ENCODE data around the gene PTPRG.
A peak's percentile ranks its signal among the peaks of the same experiment; 100 is the strongest.
"Not testable (repeated sequence)": the region's sequence is repeated elsewhere in the genome, so short reads cannot be mapped to it uniquely, and the experiment has no call there.

PTPRG gene

DNA sequence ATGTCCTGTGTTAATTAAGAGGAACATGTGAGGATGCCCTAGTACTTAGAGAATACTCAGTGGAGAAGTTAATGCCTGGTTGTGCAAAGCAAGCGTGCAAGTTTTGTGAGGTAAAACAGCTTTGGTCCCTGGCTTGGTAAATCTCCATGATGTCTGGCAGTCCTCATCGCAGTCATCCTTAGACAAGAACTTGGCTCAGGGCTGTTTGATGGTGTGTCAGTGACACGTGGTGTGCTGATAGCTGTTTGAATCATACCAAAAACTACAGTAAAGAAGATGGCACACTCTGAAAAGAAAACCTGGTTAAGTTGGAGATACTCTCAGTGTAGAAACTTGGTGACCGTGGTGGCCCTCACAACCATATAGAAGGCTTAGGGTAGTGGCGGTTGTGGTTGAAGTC lies 450.3 kb downstream of the PTPRG start:
- no peak for DNase-seq (ENCODE audit: low read depth)

DNA sequence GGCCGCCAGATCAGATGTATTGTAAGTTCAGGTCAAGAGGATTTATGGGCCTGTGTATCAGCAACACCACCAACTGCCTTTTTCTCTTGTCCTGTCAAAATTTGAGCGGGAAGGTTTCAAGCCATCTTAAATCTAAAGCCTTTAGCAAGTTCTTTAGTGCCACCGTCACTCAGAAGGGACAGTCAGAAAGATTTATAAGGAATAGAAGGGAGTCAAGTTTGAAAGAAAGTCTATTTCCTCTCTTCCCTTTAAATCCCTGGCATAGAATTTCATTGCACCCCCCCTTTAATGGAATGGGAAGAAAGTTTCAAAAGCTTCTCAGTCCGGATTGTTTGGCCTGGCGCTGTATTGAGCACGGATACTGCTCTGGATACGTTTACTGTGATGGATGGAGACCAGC lies 452.6 kb downstream of the PTPRG start:
- no peak for DNase-seq (ENCODE audit: low read depth)

DNA sequence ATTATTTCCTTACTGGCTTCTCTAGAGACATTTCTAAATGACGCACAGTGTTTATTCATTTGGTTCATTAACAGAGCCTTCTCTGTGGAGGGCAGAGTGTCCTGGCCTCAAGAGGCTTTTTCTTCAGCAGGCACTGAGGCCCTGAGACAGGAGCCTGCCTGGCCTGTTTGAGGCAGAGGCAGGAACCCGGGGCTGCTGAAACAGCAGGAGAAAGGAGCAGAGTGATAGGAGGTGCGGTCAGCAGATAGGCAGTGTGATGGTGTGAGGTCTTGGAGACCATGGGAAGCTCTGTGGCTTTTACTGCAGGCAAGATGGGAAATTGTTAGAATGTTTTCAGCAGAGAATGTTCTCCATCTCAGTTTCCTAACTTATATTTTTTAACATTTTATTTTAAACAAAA lies 453.7 kb downstream of the PTPRG start:
- no peak for DNase-seq (ENCODE audit: low read depth)

DNA sequence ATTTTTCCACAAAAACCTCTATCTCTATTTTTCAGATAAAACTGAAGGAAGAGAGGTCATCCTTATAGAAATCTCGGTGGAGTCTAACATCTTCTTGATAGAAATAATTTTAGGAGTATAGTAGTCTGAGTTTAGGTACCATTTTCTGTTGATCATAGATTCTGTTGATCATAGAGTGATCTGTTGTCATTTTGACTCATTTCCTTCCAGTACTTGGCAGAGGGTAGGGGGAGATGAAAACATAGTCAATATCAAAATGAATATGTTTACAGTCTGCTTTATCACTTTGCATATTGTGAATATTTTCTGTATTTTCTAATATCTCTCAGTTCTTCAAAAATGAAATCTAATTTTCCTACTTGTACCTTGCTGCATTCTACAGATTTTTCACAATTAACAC lies 458.5 kb downstream of the PTPRG start:
- DNase-seq (ENCODE audit: low read depth), result no peak

DNA sequence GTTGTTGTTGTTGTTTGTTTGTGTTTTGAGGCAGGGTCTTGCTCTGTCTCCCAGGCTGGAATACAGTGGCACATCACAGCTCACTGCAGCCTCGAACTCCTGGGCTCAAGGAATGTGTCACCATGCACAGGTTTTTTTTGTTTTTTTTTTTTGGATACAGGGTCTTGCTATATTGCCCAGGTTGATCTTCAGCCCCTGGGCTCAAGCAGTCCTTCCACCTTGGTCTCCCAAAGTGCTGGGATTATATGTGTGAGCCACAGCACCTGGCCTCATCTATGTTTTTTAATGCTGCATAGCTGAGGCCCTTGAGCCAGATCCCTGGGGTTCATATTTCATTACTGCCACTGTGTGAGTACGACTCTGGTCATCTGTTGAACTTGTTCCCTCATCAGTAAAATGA lies 459.3 kb downstream of the PTPRG start:
- no peak for DNase-seq (ENCODE audit: low read depth)

DNA sequence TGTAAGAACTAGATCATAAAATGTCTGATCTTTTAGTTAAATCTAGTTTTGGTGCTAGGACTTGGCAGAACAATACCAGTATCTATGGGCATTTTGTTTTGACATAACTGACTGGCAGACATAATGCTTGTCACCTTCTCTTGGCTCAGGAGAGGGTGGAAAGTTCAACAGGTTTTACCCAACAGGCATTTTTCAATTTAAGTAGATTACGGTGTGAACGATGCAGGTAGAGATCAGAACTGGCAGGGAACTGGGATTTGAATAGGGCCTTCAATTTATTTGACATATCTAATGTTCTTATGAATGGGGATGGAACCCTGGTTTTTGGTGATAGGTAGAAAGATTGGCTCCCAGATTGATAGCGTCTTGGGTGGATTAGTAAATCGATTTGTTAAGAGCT lies 460.9 kb downstream of the PTPRG start:
- DNase-seq (ENCODE audit: low read depth), result no peak

DNA sequence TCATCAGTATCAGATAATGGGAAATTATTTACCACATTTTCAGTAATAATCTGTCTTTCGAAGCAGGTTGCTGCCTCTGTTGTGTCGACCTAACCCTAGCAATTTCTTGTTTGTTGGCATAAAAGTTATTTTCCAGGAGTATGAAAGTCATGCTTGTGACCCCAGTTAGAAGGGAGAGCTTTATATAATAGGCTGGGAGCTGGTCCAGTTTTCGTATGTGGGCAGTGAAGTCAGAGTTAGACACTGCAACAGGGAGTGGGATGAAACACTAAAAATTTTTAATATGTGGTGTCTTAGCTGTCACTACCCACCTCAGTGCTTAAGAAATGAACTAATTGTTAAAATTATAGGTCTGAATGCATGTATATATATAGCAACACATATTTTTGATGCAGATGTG lies 463.5 kb downstream of the PTPRG start:
- DNase-seq (ENCODE audit: low read depth), result no peak

DNA sequence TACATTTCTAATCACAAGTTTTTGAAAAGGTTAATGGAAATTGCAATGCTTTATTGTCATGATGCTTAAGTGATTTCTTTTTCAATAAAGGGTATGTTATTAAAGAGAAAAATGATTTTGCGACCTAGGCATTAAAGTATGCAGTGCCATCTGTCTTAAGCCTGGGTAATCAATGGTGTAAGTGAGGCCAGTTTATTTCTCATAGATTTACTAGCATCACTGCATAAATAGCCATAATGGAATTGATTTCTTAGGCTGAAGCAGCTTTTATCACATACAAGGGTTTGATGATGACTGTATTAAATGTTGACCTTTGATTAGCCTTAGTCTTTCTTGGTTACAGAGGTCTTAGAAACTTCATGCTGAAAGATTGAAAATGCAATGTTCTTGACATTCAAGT lies 464.5 kb downstream of the PTPRG start:
- DNase-seq (ENCODE audit: low read depth), result no peak

DNA sequence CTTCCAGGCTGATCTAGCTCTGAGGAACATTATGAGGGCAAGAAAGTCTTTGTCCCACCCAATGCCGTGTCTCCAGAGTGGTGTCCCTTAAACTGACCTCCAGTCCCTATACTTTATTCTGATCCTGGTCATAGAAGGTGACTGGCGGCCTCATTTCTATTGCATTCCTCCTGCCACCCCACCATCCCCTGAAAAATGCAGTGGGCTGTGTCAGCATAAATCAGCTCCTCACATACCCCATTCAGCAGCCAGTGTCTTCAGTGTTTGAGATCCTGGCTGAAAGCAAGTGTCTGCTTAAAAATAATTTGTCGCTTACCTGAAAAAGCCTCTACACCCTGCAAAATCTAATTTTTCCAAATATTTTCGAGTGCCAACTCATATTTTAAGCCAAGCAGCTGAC lies 465.9 kb downstream of the PTPRG start:
- DNase-seq (ENCODE audit: low read depth), result no peak

DNA sequence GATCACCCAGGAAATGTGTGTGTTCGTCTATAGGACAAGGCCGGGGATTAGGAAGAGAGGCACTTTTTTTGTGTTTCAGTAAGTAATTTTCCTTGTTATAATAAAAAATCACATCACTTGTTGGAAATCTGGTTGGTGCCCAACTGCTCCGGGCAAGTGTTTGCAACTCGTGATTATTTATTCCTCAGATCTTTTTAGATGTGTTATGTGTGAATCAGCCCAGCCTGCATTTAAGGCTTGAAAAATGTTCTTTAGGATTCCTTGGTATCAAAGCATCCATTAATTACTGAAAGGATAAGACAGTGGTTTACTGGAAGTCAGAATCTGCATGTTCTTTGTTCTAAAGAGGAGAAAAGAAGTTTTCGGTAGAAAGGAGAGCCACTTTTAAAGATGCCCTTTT lies 466.4 kb downstream of the PTPRG start:
- no peak for DNase-seq (ENCODE audit: low read depth)

DNA sequence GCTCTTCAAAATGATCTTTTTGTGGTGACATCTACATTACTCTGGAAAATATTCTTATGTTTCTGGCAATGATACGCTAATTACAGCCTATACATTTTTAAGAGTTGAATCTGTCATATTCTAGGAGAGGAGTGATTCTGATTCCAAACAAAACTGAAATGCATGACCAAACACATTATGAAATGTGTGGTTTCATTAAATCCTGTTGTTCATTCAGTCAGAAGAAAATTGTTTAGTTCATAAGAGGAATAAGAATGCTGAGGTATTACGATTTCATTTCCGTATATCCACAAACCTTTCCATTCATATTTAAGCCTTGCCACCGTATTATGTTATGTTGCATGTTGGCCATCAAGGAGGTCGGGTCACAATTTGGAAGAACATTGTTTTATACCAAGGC lies 466.9 kb downstream of the PTPRG start:
- DNase-seq (ENCODE audit: low read depth), result no peak

DNA sequence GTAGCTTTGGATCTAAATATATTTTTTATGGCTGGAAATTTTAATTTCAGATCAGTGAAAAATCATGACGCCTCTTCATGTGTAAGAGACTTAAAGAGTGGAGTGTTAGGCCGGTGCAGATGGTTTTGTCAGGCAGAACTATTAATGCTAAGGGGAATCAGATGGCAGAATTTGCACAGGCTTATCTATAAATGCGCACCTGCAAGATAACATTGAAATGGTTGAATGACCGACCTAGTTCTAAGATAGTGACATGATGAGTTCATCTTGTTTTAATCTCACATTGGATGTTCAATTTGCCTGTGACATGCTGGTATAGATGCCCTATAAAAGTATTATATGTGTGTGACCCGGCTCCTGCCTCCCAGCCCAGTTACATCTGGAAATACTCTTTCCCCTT lies 471.4 kb downstream of the PTPRG start:
- DNase-seq (ENCODE audit: low read depth), result no peak

DNA sequence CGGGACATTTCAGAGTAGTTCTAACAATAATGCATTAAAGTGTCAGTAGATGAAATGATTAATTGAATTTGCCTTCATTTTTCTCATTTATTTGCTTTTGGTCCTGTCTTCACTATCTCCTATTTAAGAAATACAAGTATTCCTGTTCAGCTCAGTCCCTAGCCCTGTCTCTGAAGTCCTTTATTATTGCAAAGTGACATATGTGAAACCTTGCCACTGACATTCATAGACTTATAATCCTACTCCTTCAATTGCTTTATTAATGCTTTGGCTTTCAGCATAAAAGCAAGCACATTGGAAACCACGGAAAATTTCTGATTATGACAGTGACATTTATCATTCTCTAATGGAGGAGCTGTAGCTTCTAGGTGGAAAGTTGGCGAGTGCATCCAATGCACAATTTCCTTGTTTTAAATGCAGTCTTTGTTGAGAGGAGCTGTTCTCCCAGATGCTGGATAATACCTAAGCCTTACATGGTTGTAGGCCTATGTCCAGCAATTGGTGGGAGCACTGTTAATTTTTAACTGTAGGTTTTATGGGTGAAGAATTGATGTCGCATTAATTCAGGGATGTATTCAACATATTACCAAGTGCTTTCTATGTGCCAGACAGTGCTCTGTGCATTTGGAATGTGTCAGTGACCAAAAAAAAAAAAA lies 474.2 kb downstream of the PTPRG start:
- no peak for DNase-seq (ENCODE audit: low read depth)

DNA sequence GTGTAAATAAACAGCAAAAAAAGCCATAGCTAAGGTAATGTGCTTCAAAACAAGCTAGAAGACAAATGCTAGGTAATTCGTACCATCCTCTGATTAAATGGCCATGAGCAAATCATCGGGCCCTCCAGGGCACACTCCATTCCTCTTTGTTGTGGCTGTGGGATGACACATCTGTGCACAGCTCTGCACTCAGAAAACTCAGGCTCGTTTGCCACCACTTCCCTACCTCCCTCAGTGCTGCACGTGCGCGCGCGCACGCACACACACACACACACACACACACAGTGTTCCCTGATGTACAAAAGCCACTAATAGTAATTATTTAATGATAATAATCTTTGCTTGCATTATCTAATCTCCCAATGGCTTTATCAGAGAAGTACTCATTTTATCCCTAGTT lies 475.4 kb downstream of the PTPRG start:
- no peak for DNase-seq (ENCODE audit: low read depth)

DNA sequence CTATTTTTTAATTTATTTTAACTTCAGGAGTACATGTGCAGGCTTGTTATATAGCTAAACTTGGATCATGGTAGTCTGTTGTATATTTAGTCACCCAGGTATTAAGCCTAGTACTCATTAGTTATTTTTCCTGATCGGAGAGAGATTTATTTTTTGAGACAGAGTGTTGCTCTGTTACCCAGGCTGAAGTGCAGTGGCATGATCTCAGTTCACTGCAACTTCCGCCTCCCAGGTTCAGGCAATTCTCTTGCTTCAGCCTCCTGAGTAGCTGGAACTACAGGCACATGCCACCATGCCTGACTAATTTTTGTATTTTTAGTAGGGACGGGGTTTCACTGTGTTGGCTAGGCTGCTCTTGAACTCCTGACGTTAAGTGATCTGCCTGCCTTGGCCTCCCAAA lies 477.4 kb downstream of the PTPRG start:
- DNase-seq (ENCODE audit: low read depth), result not testable (repeated sequence)

DNA sequence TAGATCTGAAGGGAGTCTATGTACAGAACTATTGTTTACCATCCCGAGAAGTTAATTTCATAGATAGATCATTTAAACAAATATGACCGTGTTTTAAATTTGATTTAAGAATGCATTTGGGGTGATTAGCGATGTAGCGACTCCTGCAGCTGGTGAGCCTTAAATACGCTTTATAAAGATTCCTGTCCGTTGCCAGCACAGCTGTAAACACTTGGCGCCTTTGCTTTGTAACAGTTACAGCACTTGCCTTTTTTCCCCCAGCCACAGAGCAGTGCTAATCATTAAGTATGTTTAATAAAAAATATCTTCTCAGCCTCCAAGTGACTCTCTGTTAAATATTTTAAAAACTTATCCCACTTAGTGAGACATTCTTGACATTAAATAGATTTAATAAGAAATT lies 478.2 kb downstream of the PTPRG start:
- DNase-seq (ENCODE audit: low read depth), result peak; percentile 9

DNA sequence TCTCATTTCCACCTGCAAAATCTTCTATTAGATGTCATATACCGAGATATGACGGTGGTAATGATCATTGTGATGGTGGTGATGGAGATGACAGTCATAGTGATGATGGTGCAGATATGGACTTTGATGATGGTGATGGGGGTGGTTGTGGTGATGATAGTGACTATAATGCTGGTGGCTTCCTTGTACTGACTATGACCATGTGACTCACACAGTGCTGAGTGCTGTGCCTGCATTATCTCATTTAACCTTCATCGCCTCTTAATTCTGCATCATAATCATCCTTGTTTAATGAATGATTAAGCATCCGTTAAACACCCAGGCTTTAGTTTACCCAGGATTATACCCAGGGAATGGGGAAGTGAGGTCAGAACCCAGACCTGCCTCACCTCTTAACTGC lies 480.3 kb downstream of the PTPRG start:
- DNase-seq (ENCODE audit: low read depth), result no peak

DNA sequence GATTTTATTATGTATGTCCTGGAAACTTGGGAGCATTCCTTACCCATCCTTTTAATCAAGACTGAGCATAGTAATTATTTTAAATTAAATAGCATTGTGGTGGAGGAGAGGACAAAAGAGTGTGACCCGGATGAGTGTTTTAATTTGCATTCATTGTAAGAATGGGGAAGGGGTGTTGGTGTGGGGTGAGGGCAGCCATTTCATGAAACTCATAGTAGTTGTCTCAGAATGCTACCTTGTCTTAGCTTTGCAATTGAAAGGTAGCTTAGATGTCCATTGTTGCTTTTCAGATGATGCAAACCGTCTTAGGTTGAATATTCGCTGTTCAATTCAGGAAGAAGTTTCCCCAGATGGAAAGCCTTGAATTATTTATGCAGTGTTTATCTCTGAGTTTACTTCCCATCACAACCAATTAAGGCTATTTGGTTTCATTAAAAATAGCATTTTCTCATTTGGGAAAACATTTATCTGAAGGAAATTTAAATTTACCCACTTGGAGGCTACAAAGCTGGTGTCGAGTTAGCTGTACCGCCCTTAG lies 483.6 kb downstream of the PTPRG start:
- DNase-seq (ENCODE audit: low read depth), result no peak

DNA sequence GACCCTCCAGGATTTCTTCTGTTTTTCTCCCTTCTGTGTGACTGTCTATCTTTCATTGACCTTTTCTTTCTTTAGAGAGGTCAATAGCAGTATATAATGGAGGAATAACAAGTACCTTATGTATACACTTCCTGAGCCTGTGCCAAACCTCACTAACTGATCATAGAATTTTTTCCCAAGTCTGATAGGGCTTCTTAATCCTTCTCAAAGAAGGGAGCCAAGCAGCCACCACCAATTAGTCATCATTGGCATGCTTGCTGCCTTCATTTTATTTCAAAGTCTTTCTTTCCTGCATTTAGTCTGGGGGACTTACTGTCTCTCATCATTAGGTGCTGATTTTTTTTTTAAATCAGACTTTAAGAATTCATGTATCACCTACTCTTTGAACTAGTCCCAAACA lies 485.0 kb downstream of the PTPRG start:
- DNase-seq (ENCODE audit: low read depth), result peak; percentile 8

DNA sequence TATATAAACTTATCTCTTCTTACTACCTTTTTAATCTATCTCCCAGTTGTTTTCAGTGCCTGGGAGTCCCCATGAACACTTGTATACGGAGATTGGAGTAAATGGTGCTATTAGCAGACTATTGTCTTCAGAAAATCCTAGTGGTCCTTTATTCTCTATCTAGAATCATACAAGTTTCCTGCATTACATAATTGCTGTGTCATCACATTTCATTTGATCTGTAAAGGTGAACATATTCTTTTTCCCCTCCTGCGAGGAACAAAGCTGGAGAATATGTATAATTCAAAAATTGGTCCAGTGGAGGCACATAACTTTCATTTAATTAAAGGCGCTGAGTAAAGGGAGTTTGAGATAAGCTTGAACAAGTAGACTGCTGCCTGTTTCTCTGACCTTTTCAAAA lies 487.2 kb downstream of the PTPRG start:
- DNase-seq (ENCODE audit: low read depth), result no peak

DNA sequence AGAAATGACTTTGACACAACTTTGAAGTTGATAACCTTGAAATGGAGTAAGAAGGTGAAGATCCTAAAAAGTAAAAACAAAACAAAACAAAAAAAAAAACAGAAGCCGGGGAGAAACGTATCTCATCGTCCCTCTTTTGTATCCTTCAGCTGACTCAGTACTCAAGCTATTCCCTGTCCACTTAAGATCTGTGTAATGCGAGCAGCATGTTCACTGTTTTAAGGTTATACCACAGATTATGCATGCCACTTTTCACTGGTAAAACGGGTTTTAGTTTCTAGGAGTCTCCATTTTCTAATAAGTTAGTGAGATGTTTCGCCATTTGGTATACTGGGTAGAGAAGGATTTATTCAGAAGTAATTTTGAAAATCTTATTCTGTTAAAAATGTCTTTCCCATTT lies 487.7 kb downstream of the PTPRG start:
- no peak for DNase-seq (ENCODE audit: low read depth)

DNA sequence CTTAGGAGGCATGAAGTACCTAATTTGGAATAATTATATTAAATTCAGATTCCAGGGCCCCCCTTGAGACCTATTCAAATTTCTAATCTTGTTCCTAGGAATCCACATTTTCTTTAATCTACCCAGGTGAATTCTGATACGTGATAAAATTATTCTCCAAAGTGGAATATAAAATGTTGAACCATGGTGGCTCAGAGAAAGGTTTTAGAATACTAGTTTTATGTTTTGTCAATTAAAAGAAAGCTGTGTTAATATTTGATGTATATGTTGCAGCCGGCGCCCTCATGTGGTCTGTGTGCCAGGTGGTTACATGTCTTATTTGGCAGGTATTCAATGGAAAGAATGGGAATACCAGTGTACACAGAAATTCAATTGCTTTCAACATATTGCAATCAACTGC lies 490.1 kb downstream of the PTPRG start:
- DNase-seq (ENCODE audit: low read depth), result peak; percentile 21

DNA sequence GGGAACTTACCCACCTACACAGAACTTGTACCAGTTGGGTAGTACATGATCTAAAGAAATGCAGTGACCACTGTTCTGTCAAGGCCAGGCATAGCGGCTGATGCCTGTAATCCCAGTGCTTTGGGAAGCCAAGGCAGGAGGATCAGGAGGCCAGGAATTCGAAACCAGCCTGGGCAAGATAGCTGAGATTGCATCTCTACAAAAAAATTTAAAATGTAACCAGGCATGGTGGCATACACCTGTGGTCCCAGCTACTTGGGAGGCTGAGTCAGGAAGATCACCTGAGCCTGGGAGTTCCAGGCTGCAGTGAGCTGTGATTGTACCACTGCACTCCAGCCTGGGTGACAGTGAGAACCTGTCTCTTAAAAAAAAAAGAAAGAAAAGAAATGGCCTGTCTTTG lies 491.0 kb downstream of the PTPRG start:
- DNase-seq (ENCODE audit: low read depth), result no peak

DNA sequence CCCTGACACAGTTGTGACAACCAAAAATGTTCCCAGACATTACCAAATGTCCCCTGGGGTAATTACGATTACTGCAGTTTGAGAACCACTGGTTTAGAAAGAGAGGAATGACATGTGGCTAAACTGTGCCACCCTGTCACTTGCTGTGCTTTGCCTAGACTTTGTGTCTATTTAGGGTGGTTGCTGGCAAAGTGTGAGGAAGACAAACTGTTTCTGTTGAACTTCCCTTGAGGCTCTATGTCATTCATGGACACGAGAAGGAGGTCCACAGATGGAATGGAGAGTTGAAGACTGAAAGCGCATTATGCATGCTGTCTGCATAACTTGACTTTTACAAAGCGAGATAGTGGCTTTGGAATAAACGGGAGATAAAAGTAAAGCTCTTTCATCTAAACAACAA lies 495.3 kb downstream of the PTPRG start:
- DNase-seq (ENCODE audit: low read depth), result no peak

All from fibroblast of the conjunctiva (primary cell).